KMS-11 (cell line): ENCODE data around the gene FTCDNL1.

Experiments
- H2AFZ ChIP-seq: fragments of 200-600 bp; sonication (generic); 2 replicates; pipeline ENCODE4 v1.6.1; 2016; ENCODE audit warnings: antibody characterized with exemption, mixed run types, low read depth
- H3K27ac ChIP-seq: fragments of 200-600 bp; sonication (generic); 2 replicates; pipeline ENCODE4 v1.6.1; 2016; ENCODE audit warnings: mild to moderate bottlenecking, mixed run types
- H3K27me3 ChIP-seq: fragments of 200-600 bp; sonication (generic); 2 replicates; pipeline ENCODE4 v1.6.1; 2017; ENCODE audit warnings: mild to moderate bottlenecking, low read depth, mixed run types, moderate library complexity; ENCODE audit not compliant: insufficient read depth
- H3K36me3 ChIP-seq: fragments of 200-600 bp; sonication (generic); 2 replicates; pipeline ENCODE4 v1.6.1; 2017; ENCODE audit warnings: mild to moderate bottlenecking, mixed run types; ENCODE audit not compliant: insufficient read depth
- H3K4me1 ChIP-seq: fragments of 200-600 bp; sonication (generic); 2 replicates; pipeline ENCODE4 v1.6.1; 2016; ENCODE audit warnings: mild to moderate bottlenecking, low read depth, mixed run types; ENCODE audit not compliant: poor library complexity, severe bottlenecking
- H3K4me2 ChIP-seq: fragments of 200-600 bp; sonication (generic); 2 replicates; pipeline ENCODE4 v1.7.0; 2016; ENCODE audit warnings: mild to moderate bottlenecking, mixed run types
- H3K4me3 ChIP-seq: fragments of 200-600 bp; sonication (generic); IDR thresholded peaks from 2 replicates; pipeline ENCODE4 v1.6.1; 2017; ENCODE audit warnings: low read depth, low read length, mixed read lengths; ENCODE audit not compliant: insufficient read depth
- H3K79me2 ChIP-seq: fragments of 200-600 bp; sonication (generic); 2 replicates; pipeline ENCODE4 v1.6.1; 2016; ENCODE audit warnings: low read depth, mixed run types; ENCODE audit not compliant: insufficient read depth
- H3K9ac ChIP-seq: fragments of 200-600 bp; sonication (generic); 2 replicates; pipeline ENCODE4 v1.6.1; 2016; ENCODE audit warnings: mild to moderate bottlenecking, mixed run types
- H4K20me1 ChIP-seq: fragments of 200-600 bp; sonication (generic); 2 replicates; pipeline ENCODE4 v1.6.1; 2016; ENCODE audit warnings: mild to moderate bottlenecking, mixed run types; ENCODE audit not compliant: insufficient read depth
- TF ChIP-seq, protein P1 (sequence below): fragments of 200-600 bp; sonication (generic); conservative IDR thresholded peaks from 2 replicates; pipeline ENCODE4 v1.6.1; 2017; ENCODE audit warnings: low read depth, mild to moderate bottlenecking, antibody characterized with exemption, low read length, moderate library complexity, mixed read lengths

Gene FTCDNL1

DNA sequence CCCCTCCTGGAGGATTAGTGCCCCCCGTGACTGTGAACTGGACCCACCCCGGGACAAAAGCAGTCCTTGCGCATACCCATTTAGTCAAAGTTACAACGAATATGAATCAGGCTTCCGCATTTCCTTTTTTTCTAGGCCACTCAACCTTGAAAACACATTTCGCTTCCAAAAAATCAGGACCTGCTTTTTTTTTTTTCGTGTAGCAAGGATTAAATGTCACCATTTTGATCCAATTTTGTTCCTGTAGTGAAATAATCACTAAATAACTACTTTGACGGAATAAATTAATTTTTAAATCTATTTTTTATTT, 464 bp upstream of the FTCDNL1 start:
- Histone ChIP-seq H3K27me3 (no peaks in the 10 kb centered on the region), H3K9ac (peak overlapping the region; percentile 94; the same call in 1 of the 2 replicates)

DNA sequence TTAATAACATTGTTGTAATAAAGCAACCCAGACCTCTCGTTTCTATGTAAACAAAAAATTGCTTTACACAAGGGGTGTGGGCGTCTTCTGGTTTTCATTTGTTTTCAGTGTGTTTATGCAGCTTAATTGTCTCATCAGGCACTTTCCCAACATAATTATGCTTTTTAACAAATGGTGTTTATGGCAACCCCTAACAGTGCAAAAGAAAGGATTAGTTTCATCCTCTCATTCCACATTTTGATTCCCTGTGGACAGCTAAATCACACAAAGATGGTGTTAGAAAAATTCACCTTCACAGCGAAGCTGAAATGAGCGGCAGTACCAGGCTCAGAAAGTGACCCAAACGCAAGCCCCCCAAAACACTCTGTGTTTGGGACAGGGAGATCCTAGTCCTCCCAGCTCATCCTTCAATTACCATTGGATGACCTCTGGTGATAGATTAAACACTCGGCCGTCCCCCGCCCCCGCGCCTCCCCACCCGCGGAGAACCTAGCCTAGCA, 724 bp downstream of the FTCDNL1 start:
- Histone ChIP-seq H3K27ac (peak overlapping the region; percentile 61), H3K79me2 (no peaks in the 10 kb centered on the region), H4K20me1 (no peaks in the 10 kb centered on the region), H3K4me3 (peak overlapping the region; percentile 79), H3K4me1 (peaks cover 17% of the 10 kb centered on the region), H3K9ac (peak overlapping the region; percentile 94), H3K27me3 (no peaks in the 10 kb centered on the region), H3K36me3 (no peaks in the 10 kb centered on the region), H2AFZ (peak overlapping the region; percentile 91), H3K4me2 (peak overlapping the region; percentile 77)
- TF ChIP-seq, protein P1, sequence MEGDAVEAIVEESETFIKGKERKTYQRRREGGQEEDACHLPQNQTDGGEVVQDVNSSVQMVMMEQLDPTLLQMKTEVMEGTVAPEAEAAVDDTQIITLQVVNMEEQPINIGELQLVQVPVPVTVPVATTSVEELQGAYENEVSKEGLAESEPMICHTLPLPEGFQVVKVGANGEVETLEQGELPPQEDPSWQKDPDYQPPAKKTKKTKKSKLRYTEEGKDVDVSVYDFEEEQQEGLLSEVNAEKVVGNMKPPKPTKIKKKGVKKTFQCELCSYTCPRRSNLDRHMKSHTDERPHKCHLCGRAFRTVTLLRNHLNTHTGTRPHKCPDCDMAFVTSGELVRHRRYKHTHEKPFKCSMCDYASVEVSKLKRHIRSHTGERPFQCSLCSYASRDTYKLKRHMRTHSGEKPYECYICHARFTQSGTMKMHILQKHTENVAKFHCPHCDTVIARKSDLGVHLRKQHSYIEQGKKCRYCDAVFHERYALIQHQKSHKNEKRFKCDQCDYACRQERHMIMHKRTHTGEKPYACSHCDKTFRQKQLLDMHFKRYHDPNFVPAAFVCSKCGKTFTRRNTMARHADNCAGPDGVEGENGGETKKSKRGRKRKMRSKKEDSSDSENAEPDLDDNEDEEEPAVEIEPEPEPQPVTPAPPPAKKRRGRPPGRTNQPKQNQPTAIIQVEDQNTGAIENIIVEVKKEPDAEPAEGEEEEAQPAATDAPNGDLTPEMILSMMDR, result no peak

More for the DNA sequence above, 464 bp upstream of the FTCDNL1 start:
- Histone ChIP-seq H3K27ac (peak overlapping the region; percentile 61; the same call in 1 of the 2 replicates), H3K4me1 (peaks cover 17% of the 10 kb centered on the region), H3K4me2 (peak overlapping the region; percentile 64), H3K36me3 (no peaks in the 10 kb centered on the region), H3K4me3 (peak overlapping the region; percentile 27), H2AFZ (peak overlapping the region; percentile 91), H3K79me2 (no peaks in the 10 kb centered on the region), H4K20me1 (no peaks in the 10 kb centered on the region)
- TF ChIP-seq, protein P1, result no peak; the same call in 1 of the 2 replicates

DNA sequence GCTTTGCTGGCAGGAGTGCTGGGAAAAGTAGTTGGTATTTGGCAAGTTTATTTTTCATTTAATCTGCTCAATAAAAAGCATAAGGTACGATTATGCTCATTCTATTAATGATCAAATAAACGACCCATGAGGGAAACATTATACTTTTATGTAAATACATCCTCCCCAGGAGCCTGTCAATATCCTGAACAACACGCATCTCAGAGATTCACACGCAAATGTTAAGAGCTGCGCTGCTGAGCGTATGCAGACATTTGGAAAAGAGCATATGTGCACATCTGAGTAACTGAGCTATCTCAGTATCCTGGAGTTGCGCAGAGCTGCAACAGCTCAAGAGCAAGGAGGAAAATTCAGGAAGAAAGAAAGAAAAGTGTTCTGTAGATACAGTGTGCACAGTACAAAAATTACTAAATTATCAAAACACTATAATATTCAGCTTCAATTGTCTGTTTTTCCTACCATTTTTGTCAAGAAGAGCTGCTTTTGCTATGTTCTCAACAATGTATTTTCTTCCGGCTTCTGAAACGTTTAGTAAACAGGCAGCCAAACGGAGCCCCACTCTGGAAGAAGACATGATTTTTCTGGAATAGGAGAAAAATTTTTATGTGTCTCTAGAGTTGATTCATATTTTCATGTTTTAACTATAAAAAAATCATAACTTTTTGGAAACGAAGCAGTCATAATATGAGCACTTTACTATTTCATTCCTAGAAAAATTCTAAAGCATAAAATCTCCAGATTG, 2.4 kb downstream of the FTCDNL1 start:
- H4K20me1 ChIP-seq, result no peaks in the 10 kb centered on the region

DNA sequence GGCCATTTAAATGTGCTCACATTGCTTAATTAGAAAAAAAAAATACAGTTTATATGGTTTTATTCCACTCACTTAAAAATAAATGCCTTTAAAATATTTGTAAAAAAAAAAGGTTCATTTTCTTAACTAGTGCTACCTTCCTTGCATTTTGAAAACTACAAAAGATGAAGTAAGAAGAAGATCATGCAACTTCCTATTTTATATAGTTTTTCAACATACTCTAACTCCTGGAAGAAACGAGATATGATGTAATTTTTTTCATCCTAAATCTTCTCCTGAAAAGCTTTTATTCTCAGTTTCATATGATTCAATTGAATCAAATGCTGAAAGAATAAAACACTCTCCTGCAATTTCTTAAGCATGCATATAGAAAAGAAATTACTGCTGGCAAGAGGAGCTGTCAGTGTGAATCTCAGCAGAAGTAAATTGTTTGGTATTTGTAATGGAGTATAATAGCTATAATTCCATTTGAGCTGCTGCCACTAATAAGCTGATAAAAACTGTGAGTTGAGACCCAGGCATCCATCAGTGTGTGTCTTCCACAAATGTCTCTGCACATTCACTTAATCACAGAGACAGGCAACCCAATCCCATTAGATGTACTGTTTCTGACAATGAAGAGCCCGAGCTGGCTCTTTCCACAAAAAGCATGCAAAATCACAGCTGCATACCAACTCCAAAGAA, 3.7 kb downstream of the FTCDNL1 start:
- H3K4me3 ChIP-seq, result no peak overlapping the region
- H3K4me1 ChIP-seq, result peaks cover 17% of the 10 kb centered on the region
- H3K27me3 ChIP-seq, result no peaks in the 10 kb centered on the region

More for the DNA sequence above, 2.4 kb downstream of the FTCDNL1 start:
- no peak overlapping the region for H3K4me3 ChIP-seq
- H3K4me1 ChIP-seq, result peaks cover 17% of the 10 kb centered on the region
- H3K4me2 ChIP-seq, result no peak overlapping the region
- H3K36me3 ChIP-seq, result no peaks in the 10 kb centered on the region
- TF ChIP-seq, protein P1, result no peak
- H3K79me2 ChIP-seq, result no peaks in the 10 kb centered on the region
- no peak overlapping the region for H3K9ac ChIP-seq
- no peak overlapping the region for H2AFZ ChIP-seq
- H3K27ac ChIP-seq, result no peak overlapping the region
- no peaks in the 10 kb centered on the region for H3K27me3 ChIP-seq

More for the DNA sequence above, 3.7 kb downstream of the FTCDNL1 start:
- Histone ChIP-seq H2AFZ (no peak overlapping the region), H3K36me3 (no peaks in the 10 kb centered on the region), H3K9ac (no peak overlapping the region), H3K4me2 (no peak overlapping the region), H3K27ac (no peak overlapping the region), H3K79me2 (no peaks in the 10 kb centered on the region), H4K20me1 (no peaks in the 10 kb centered on the region)
- TF ChIP-seq, protein P1, result no peak
